Transverse colon (tissue), 4 donors: Measurements from ENCODE around the gene NNAT. TPM values are rescaled to one million over a fixed set of nuclear protein-coding genes. Genes with fewer than 3 reads are reported as not detected.

Source experiments
- DNase-seq: peaks from one replicate; pipeline ENCODE4 v3.0.0-alpha.2; 2019
- H3K27ac ChIP-seq, 4 donors: fragments of 200-600 bp; sonication (generic); 2 replicates each; pipeline ENCODE4 v1.5.1; 2016 to 2018; ENCODE audit warnings: inconsistent platforms in 4 of 4
- H3K27me3 ChIP-seq: fragments of 200-600 bp; sonication (generic); 2 replicates; pipeline ENCODE4 v1.5.1; 2017; ENCODE audit warnings: inconsistent platforms
- H3K36me3 ChIP-seq, 4 donors: fragments of 200-600 bp; sonication (generic); 2 replicates each; pipeline ENCODE4 v1.5.1; 2017 to 2019; ENCODE audit warnings: inconsistent platforms in 4 of 4
- H3K4me1 ChIP-seq, 4 donors: fragments of 200-600 bp; sonication (generic); 2 replicates each; pipeline ENCODE4 v1.5.1; 2017 to 2020; ENCODE audit warnings: inconsistent platforms in 4 of 4
- H3K4me3 ChIP-seq, 4 donors: fragments of 200-600 bp; sonication (generic); 1 replicate in 1 of 4; 2 replicates in 3 of 4; pipeline versions ENCODE4 v1.5.1 to v1.6.1; 2017 to 2019; ENCODE audit warnings: inconsistent platforms in 4 of 4
- H3K9me3 ChIP-seq, 2 donors: fragments of 200-600 bp; sonication (generic); 2 replicates each; pipeline ENCODE4 v1.5.1; 2017 to 2019; ENCODE audit warnings: inconsistent platforms in 2 of 2
- CTCF ChIP-seq, 5 experiments: fragments of 200-600 bp in 3 of 5; fragments of 450-650 bp in 2 of 5; sonication (generic) in 3 of 5; IDR thresholded peaks; 1 replicate in 2 of 5; 2 replicates in 3 of 5; pipeline ENCODE4 v1.5.1; 2016 to 2017; ENCODE audit warnings: antibody characterized with exemption in 5 of 5, inconsistent platforms in 3 of 5, mild to moderate bottlenecking in 2 of 5, moderate library complexity in 1 of 5
- EP300 ChIP-seq: sonication (generic); formaldehyde crosslinking; IDR thresholded peaks from one replicate; pipeline ENCODE4 v1.6.1; 2017; ENCODE audit warnings: antibody characterized with exemption, low read depth
- POLR2A ChIP-seq: fragments of 450-650 bp; IDR thresholded peaks from one replicate; pipeline ENCODE4 v1.6.1; 2016; ENCODE audit warnings: antibody characterized with exemption, mild to moderate bottlenecking, moderate library complexity
- POLR2AphosphoS5 ChIP-seq, 3 donors: sonication (generic); formaldehyde crosslinking; IDR thresholded peaks; one replicate each; pipeline ENCODE4 v1.6.1; 2016; ENCODE audit warnings: antibody characterized with exemption in 3 of 3
- WGBS, 2 donors: methylation state at CpG; one replicate each; pipeline ENCODE4 v1.1.5; 2018; ENCODE audit warnings: low coverage in 1 of 2; 5-methylcytosine and 5-hydroxymethylcytosine counted together
- in situ Hi-C, 4 donors: fragments of 200-750 bp; cut with MboI; loops; one replicate each; pipeline versions ENCODE4 v1.15.0 to v1.15.1; 2017; ENCODE audit warnings: low sequenced_read_pairs in 3 of 4, low pct_ligation_motif_present in 1 of 4, low pct_unique_long_range_greater_than_20kb in 1 of 4
- intact Hi-C: fragments of 100-400 bp; cut with DNase I; formaldehyde crosslinking; loops from one replicate; pipeline ENCODE4 v1.15.1; 2023; ENCODE audit warnings: low total_unique reads
- total RNA-seq, 4 donors: library from RNA; depleted of rRNA; stranded (reverse); fragments of >200 nt; gene quantifications; one replicate each; pipeline ENCODE4 v1.1.0, GENCODE V29; 2016

NNAT gene
- total RNA-seq, 4 donors from 2014 or later: 11.3 to 33.0 (median 14.3) TPM

- Histone ChIP-seq H3K4me1 (no peaks in the 10 kb centered on the region), H3K27ac (no peak overlapping the region), H3K4me3 (no peak overlapping the region), H3K27me3 (peaks cover 32% of the 10 kb centered on the region), H3K9me3 (no peaks in the 10 kb centered on the region), H3K36me3 (no peaks in the 10 kb centered on the region)
- no peak for TF ChIP-seq POLR2A
- TF ChIP-seq EP300: no peak
- no peak for TF ChIP-seq POLR2AphosphoS5 (IDR thresholded peaks at IDR 0.05)
- no peak for TF ChIP-seq CTCF (IDR thresholded peaks at IDR 0.05)
- in situ Hi-C loops (loop anchor here in 3 of 4 donors (25.0 kb wide), 2 partner anchors 429 to 679 kb away; no protein-coding TSS in a partner anchor), intact Hi-C loops (no loop called here)
- WGBS, 2 donors: 76% methylated on average over 4 of the region's 4 CpGs; no CpG with 5 or more reads in 1 of the 2 donors
- DNase-seq: no peak
Observed at GRCh38 chr20:37558779-37559178, 37.7 kb downstream of the NNAT start.

- Histone ChIP-seq H3K27ac (no peak overlapping the region), H3K9me3 (no peaks in the 10 kb centered on the region), H3K27me3 (peaks cover 39% of the 10 kb centered on the region), H3K4me1 (peaks cover 2 to 4% (median 4%) of the 10 kb centered on the region in 4 donors), H3K4me3 (no peak overlapping the region), H3K36me3 (no peaks in the 10 kb centered on the region)
- in situ Hi-C loops (loop anchor here in 3 of 4 donors (25.0 kb wide), 2 partner anchors 428 to 678 kb away; no protein-coding TSS in a partner anchor), intact Hi-C loops (no loop called here)
- no peak for DNase-seq
- no peak for TF ChIP-seq POLR2AphosphoS5 (IDR thresholded peaks at IDR 0.05)
- no peak for TF ChIP-seq EP300
- no peak for TF ChIP-seq CTCF (IDR thresholded peaks at IDR 0.05)
- no peak for TF ChIP-seq POLR2A
- WGBS, 2 donors: 88 to 94% methylated on average over 5 to 11 of the region's 11 CpGs
Observed at GRCh38 chr20:37559312-37560027, 38.4 kb downstream of the NNAT start.

- Histone ChIP-seq H3K36me3 (no peaks in the 10 kb centered on the region), H3K27me3 (peaks cover 50% of the 10 kb centered on the region), H3K9me3 (no peaks in the 10 kb centered on the region), H3K4me3 (no peak overlapping the region), H3K27ac (no peak overlapping the region), H3K4me1 (peaks cover 4 to 5% (median 5%) of the 10 kb centered on the region in 4 donors)
- TF ChIP-seq POLR2AphosphoS5 (IDR thresholded peaks at IDR 0.05): no peak
- no peak for TF ChIP-seq CTCF (IDR thresholded peaks at IDR 0.05)
- no peak for TF ChIP-seq EP300
- no peak for TF ChIP-seq POLR2A
- no peak for DNase-seq
- WGBS, 2 donors: 39 to 67% methylated on average over 2 to 4 of the region's 4 CpGs
- intact Hi-C loops: no loop called here
- in situ Hi-C loops: loop anchor here in 3 of 4 donors (25.0 kb wide), 2 partner anchors 427 to 677 kb away; no protein-coding TSS in a partner anchor
Observed at GRCh38 chr20:37560629-37561028, 39.6 kb downstream of the NNAT start.

- intact Hi-C loops: no loop called here
- peaks cover 73% of the 10 kb centered on the region for H3K27me3 ChIP-seq
Observed at GRCh38 chr20:37562695-37563480, 41.8 kb downstream of the NNAT start.

More at GRCh38 chr20:37562695-37563480, 41.8 kb downstream of the NNAT start:
- in situ Hi-C loops: loop anchor here in 3 of 4 donors (25.0 kb wide), 2 partner anchors 424 to 674 kb away; no protein-coding TSS in a partner anchor
- Histone ChIP-seq H3K9me3 (no peaks in the 10 kb centered on the region), H3K36me3 (no peaks in the 10 kb centered on the region), H3K4me1 (peaks cover 4 to 5% (median 5%) of the 10 kb centered on the region in 4 donors), H3K4me3 (no peak overlapping the region), H3K27ac (no peak overlapping the region)
- 64% methylated on average over 3 of the region's 3 CpGs; no CpG with 5 or more reads in 1 of the 2 donors for WGBS, 2 donors
- DNase-seq: no peak
- no peak for TF ChIP-seq POLR2AphosphoS5 (IDR thresholded peaks at IDR 0.05)
- TF ChIP-seq CTCF (IDR thresholded peaks at IDR 0.05): no peak
- TF ChIP-seq POLR2A: no peak
- no peak for TF ChIP-seq EP300
